HG03103 (cell line): ENCODE data around the gene COG1.

Experiments
- ATAC-seq: cut with Tn5 transposase; IDR thresholded peaks from one replicate; pipeline ENCODE4 v1.9.1; 2021; ENCODE audit warnings: low read depth; ENCODE audit not compliant: unreplicated experiment

The COG1 gene

DNA sequence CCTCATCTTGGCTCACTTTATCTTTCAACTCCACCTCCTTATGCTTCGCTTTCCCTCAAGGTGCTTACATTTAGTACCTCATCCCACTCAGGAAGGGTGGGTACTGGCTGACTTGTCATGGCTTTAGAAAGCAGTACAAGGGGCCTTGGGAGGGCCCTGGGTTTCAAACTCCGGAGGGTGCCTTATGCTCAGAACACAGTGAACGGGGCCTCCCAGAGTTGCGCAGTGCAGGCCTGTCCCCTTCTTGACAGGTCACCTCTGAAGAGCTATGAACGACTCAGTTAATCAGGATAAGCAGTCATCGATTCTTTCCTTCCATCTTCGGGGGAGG lies 6.0 kb downstream of the COG1 start:
- no peak for ATAC-seq

DNA sequence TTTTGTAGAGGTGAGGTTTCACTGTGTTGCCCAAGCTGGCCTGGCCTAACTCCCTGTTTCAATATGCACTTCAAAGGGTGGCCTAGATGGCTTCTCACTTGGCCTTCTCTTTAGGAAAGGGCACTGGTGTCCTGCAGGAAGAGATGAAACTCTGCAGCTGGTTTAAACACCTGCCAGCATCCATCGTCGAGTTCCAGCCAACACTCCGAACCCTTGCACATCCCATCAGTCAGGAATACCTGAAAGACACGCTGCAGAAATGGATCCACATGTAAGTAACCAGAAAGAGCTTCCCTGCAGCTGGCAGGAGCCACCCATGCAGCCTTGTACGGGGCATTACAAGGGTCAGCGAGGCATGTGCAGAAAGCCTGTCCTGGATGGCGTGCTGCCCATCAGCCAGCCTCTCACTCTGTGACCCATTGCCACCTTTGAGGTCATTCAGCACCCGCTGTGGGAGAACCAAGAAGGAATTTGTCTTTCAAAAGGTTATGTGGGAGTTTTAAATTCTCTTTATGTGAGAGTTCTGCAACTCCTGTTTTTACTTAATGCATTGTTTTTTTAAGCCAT lies 7.0 kb downstream of the COG1 start:
- ATAC-seq, result no peak

DNA sequence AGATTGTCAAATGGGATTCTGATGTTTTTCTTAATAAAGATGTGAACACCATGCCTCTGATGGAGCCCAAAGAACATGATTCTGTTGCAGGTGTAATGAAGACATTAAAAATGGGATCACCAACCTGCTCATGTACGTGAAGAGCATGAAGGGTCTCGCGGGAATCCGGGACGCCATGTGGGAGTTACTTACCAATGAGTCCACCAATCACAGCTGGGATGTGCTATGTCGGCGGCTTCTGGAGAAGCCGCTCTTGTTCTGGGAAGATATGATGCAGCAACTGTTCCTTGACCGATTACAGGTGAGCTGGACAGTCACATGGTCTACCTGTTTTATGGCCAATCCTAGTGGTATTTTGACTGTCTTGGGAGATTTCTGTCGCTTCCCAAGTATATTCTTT lies 7.6 kb downstream of the COG1 start:
- ATAC-seq, result no peak

GRCh38 chr17:73201215-73202069 lies 8.6 kb downstream of the COG1 start:
- ATAC-seq, result no peak

DNA sequence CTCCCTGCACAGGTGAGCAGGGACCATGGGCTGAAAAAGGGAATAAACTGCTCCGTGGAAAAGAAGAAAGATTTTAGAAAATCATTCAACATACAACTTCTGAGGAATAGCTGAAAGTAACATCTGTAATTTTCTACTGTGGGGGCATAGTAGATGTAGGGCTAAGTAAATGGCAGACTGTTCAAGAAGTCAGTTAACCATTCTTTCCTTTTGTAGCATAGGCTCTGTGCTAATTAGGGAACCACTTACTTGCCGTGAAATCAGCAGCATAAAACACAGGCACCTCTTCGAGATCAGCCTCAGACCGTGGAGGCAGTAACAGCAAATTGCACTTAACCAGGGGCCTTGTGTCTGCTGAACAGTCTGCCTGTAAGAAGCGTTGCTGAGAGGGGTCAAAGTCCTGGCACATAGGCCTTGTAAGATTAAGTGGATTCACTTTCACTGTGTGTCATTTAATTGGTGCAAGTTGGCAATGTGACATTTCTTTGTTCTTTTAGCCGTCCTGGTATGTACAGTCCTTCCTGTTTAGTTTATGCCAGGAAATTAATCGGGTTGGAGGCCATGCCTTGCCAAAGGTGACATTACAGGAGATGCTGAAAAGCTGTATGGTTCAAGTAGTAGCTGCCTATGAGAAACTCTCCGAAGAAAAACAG lies 10.4 kb downstream of the COG1 start:
- no peak for ATAC-seq

GRCh38 chr17:73203788-73204479 lies 11.1 kb downstream of the COG1 start:
- no peak for ATAC-seq

DNA sequence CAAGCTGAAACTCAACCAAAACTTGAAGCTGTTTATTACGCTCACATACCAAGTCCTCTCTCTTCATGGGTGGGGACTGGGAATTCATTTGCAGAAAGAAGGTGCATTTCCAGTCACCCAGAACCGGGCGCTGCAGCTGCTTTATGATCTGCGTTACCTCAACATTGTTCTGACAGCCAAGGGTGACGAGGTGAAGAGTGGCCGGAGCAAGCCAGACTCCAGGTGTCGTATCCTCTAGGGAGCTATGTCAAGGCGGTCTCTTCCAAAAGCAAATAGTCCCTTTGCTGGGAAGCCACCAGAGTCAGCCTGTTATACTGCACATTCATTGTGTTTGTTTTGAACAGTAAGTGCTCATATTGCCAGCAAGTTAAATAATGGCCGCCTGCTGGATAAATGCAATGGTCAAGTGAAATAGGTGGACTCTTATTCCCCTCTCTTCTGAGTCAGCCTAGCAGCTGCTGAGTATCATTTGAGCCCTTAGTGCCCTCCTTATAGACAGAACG lies 12.7 kb downstream of the COG1 start:
- ATAC-seq, result no peak

DNA sequence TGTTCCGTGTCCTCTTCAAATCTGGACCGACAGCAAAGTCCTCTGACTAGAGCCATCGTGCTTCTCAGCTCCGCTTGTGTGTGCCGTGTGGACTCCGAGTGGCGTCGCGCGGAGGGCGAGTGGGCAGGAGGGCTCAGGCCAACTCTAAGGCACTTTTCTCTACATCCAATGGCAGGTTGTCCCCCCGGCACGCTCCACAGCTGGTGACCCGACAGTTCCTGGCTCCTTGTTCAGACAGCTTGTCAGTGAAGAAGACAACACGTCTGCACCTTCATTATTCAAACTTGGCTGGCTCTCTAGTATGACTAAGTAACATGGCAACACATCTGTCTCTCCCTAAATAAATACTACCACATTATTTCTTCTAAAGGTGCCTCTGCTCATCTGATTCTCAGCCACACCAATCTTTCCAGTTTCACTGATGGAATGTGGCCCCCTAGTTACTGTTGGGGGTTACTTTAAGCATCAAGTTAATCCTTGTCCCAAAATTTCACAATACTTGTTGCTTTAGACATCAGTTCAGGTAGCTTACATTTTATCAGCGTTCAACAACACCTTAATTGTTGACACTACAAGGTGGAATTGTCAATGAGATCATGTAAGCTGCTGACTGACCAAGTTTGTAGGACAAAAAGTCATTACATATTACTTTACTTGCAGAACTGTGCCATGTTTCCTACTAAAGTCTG lies 15.4 kb downstream of the COG1 start:
- ATAC-seq, result no peak

DNA sequence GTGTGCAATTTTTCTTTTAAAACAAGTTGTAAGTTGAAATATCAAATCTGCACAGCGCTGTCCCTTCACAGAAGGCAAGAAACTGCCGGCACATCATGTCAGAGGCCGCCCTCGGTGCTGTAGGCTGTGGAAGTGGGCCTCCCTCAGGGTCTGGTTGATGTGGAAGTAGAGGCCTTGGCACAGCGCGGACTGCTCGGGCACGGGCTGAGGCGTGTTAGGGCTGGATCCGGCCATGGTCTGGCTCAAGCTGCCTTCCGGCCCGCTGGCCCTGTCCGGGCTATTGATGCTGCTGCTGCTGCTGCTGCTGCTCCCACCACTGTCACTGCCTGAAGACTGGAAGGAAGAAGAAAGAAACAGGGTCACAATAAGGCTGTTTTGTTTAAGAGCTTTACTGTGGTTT lies 16.6 kb downstream of the COG1 start:
- no peak for ATAC-seq

DNA sequence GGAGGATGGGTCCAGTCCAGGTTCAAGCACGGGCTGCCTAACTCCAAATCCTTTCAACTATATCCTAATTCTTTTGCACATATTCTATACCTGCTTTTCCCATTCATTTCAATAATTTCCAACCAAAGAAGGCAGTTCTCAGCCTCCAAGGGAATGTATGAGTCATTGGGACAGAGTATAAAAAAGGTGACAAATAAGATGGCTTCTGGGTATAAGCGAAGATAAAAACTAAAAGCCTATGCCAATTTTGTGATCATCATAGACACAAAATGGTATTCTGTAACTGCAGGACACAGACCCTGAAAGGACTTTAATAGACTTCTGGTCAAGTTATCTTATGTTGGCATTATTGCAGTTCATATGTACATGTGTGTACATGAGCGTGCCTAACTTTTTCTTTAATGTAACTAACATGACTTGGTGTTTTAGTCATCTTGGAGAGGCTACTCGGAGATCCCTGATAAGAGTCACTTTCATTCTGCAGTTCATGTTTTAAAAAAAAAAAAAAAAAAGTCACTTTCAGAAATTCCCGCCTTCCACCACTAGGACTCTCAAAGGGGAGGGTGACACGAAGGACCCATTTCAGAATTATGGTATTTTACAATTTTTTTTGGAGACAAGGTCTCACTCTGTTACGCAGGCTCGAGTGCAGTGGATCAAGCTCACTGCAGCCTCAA lies 17.3 kb downstream of the COG1 start:
- no peak for ATAC-seq

GRCh38 chr17:73211745-73212144 lies 18.9 kb downstream of the COG1 start:
- ATAC-seq, result no peak

- ATAC-seq, result no peak
Measured at GRCh38 chr17:73214008-73214407, 21.2 kb downstream of the COG1 start.

GRCh38 chr17:73214851-73215250 lies 22.0 kb downstream of the COG1 start:
- ATAC-seq, result no peak

- no peak for ATAC-seq
Measured at GRCh38 chr17:73215447-73215846, 22.6 kb downstream of the COG1 start.

DNA sequence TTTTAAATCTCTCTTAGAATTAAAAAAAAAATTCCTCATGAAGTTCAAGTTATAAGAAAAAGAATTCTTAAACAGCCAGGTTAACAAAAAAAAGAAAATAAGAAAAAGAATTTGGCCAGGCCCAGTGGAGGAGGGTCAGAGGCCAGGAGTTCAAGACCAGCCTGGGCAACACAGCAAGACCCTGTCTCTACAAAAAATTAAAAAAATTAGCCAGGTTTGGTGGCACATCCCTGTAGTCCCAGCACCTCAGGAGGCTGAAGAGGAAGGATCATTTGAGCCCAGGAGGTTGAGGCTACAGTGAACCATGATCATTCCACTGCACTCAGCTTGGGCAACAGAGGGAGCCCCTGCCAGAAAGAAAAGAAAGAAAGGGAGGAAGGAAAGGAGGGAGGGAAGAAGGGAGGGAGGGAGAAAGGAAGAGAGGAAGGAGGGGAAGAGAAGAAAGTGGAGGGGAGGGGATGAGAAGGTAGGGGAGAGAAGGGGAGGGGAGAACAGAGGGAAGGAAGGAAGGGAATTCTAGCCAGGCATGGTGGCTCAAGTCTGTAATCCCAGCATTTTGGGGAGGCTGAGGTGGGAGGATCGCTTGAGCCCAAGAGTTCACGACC lies 30.9 kb downstream of the COG1 start:
- ATAC-seq, result no peak

DNA sequence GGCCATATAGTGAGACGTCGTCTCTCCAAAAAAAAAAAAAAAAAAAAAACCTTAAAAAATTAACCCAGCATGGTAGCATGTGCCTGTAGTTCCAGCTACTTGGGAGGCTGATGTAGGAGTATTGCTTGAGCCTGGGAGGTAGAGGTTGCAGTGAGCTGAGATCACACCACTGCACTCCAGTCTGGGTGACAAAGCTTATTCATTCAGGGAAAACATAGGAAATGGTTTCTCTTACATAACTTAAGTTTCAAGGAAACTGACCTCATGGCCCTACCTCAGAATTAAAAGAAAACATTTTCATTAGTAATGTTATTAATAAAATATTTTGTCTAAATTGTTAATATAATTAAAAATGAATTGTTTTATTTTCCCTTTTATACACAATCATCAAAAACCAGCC lies 31.4 kb downstream of the COG1 start:
- ATAC-seq, result no peak

DNA sequence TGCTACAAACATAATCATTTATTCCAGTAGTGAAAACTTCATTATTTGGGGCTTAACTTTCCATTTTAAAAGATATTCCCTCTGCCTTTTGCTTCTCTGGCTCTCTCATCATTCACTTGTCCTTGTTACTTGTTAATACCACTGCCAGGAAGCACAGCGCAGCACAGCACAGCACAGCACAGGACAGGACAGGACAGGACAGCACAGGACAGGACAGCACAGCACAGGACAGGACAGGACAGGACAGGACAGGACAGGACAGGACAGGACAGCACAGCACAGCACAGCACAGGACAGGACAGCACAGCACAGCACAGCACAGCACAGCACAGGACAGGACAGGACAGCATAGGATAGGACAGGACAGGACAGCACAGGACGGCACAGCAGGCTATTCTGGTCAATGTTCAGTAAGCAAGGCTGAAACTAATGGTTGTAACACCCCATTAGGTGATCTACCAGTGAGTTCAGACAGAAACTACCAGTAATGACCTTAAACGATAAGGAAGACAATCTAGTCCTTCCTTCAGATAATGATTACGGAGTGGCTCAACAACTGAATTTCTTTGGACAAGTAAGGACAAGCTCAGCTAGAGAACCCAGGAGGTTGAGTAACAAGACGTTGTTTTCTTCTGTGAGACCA lies 31.9 kb downstream of the COG1 start:
- no peak for ATAC-seq

GRCh38 chr17:73226556-73227172 lies 33.8 kb downstream of the COG1 start:
- no peak for ATAC-seq

- no peak for ATAC-seq
Measured at GRCh38 chr17:73227379-73227778, 34.5 kb downstream of the COG1 start.
